Bronchial epithelial cell (primary cell): ENCODE data around the gene TIMP3. TPM values are rescaled to one million over a fixed set of nuclear protein-coding genes. Genes with fewer than 3 reads are reported as not detected.
A peak's percentile ranks its signal among the peaks of the same experiment; 100 is the strongest.

Experiments
- DNase-seq: peaks from one replicate; pipeline ENCODE4 v3.0.0-alpha.2; 2010; ENCODE audit warnings: low read depth
- FAIRE-seq: peaks from 2 replicates; lab custom pipeline; 2011; peaks lifted over from hg19 to GRCh38; lab: Jason Lieb, UNC
- H3K27me3 ChIP-seq: 2 replicates; pipeline ENCODE4 v1.5.1; 2011; ENCODE audit warnings: low read length; ENCODE audit not compliant: control insufficient read depth, insufficient read depth
- H3K36me3 ChIP-seq: 2 replicates; pipeline ENCODE4 v1.5.1; 2011; ENCODE audit warnings: low read length; ENCODE audit not compliant: control insufficient read depth, insufficient read depth
- H3K4me3 ChIP-seq: 2 replicates; pipeline ENCODE4 v1.5.1; 2011; ENCODE audit warnings: mild to moderate bottlenecking, low read depth, low read length, control low read depth
- CTCF ChIP-seq: IDR thresholded peaks from 2 replicates; pipeline ENCODE4 v1.5.1; 2011; ENCODE audit warnings: mild to moderate bottlenecking, moderate library complexity, low read length, control low read depth, inconsistent platforms; ENCODE audit not compliant: insufficient read depth, severe bottlenecking
- total RNA-seq: library from RNA; depleted of rRNA; stranded (reverse); fragments of >200 nt; gene quantifications from 2 replicates; pipeline ENCODE4 v1.2.1, GENCODE V29; 2014

The TIMP3 gene
- total RNA-seq, 1 donor from 2014 or later = 71.1 TPM

DNA sequence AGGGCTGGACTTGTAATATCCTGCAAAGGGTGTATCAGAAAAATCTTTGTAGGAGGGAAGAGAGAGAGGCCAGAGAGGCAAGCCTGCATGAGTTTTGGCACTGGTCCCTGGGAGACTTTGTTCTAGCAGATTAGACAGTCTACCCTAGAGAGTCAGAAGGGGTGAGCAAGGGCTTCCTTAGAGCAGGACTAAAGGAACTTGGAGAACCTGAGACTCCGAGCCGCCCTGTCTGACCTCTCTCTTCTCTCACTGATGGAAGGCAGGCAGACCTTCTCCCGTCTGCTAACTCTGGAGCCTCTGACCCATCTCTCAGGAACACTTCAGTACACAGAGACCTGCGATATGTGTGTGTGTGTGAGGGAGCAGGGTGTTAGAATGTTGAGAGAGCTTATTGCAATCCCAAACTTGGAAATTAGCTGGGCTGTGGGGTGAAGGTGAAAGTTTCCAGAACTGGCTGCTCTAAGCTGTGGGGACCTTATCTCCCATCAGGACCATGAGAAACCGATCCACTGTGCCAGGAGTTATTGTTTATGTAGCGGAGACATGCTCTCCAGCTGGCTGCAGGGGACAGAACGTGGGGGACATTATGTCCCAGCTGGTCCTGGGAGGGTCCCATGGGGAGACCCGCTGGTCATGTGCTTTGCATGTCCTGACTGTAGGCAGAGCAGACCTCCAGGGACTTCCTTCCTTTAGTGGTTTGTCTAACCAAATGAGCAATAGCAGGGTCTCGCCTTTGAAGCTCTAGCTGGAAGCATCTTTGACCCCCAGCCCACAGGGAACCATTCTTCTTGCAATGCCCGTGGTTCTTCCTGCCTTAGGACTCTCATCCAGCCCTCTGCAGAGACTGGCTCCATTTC is 51.1 kb downstream of the TIMP3 start:
- FAIRE-seq = no peak
- H3K36me3 ChIP-seq = peaks cover 19% of the 10 kb centered on the region
- no peak overlapping the region for H3K4me3 ChIP-seq
- TF ChIP-seq CTCF = no peak
- no peak for DNase-seq
- no peaks in the 10 kb centered on the region for H3K27me3 ChIP-seq

DNA sequence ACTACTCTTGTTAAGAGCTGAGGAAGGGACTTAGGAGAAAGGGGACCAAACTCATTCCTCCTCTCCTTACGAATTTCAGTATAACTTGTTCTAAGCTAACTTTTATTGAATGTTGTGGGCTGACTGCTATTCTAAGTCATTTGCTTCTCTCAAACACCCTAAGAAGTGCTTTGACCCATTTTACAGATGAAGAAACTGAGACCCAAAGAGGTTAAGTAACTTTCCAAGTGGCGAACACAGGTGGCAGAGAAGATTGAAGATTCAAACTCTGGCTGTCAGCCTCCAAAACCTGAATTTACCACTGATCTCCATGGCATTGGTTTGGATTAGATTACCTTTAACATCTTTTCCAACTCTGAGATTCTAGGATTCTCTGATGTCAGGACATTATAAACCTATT is 52.2 kb downstream of the TIMP3 start:
- Histone ChIP-seq H3K36me3 (peaks cover 22% of the 10 kb centered on the region), H3K4me3 (no peak overlapping the region), H3K27me3 (no peaks in the 10 kb centered on the region)
- no peak for DNase-seq
- no peak for FAIRE-seq
- no peak for TF ChIP-seq CTCF

DNA sequence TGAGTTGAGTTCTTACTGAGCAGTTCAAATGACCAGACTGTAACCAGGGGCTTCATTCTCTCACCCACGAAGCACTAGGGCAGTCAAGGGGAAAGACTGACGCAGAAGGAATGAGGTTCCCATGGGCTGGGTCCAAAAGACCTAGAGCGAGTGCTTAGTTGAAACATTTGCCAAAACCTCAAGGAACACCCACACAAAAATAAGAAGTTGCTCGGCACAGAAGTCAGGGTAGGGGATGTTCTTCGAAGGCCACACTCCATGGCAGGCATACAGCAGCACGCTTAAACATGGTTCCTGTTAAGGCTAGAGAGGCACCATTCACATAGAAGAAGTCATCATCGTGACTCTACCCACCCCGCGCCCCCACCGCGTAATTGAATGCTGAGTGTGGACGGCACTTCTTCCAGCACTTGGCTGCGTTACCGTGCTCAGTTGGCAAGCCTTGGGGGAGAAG is 52.9 kb downstream of the TIMP3 start:
- Histone ChIP-seq H3K36me3 (peaks cover 22% of the 10 kb centered on the region), H3K4me3 (no peak overlapping the region), H3K27me3 (no peaks in the 10 kb centered on the region)
- FAIRE-seq (no peak), DNase-seq (no peak)
- no peak for TF ChIP-seq CTCF

DNA sequence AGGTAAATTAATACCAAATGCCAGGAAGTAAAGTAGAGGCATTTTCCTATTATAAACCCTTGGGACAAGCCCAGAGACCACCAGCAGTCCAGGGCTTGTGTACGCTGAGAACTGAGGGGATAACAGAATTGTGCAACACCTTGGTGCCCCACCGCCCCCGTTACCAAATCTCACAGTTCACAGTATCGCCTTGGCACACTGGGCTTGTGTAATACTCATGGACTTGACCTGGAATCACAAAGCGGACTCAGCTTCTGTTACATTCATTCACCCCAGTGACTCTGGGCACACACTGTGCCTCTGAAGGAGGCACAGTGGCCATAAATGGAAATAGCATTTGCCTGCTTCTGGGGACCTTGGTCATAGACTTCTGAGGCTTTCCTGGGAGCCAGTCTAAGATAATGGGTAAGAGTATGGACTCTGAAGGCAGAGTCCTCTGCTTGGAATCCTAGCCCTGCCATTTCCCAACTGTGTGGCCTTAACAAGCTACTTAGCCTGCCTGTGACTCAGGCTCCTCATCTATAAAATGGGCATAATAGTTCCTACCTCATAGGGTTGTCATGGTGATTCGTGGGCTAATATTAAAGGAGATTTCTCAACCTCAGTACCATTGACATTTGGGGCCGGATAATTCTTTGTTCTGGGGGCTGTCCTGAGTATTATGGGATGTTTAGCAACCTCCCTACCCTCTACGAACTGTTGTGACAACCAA is 53.7 kb downstream of the TIMP3 start:
- Histone ChIP-seq H3K4me3 (no peak overlapping the region), H3K36me3 (peaks cover 18% of the 10 kb centered on the region), H3K27me3 (no peaks in the 10 kb centered on the region)
- FAIRE-seq = no peak
- no peak for TF ChIP-seq CTCF
- no peak for DNase-seq

DNA sequence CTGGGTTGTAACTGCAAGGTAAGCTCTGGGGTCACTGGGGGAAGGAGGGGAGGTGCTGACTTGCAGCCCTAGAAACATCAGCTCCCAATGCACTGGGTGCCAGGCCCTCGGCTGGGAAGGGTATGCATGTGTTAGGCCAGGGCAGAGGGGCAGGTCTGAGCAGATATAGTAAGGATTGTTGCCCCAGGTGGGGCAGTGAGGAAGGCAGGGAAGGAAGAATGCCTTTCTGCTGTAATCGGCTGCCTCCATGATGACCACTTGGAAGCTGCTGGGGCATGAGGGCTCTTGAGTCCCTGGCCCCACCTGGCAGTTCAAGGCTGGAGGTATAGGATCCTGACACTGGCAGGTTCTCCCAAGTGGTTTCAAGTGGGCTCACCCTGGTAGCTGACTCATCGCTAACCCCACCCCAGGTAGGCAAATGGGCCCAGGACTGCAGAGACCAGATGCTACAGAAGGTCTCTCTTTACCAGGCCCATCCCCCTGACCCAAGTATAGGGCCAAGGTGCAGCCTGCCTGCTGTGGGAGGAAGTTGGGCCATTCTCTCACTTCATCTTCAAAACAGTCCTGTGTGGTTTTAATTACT is 56.7 kb downstream of the TIMP3 start:
- Histone ChIP-seq H3K4me3 (no peak overlapping the region), H3K27me3 (no peaks in the 10 kb centered on the region), H3K36me3 (peaks cover 10% of the 10 kb centered on the region)
- peak; percentile 48 for DNase-seq
- FAIRE-seq = peak; percentile 75
- TF ChIP-seq CTCF = no peak
